ENCODE measurements around the gene GNAI1.

DNA sequence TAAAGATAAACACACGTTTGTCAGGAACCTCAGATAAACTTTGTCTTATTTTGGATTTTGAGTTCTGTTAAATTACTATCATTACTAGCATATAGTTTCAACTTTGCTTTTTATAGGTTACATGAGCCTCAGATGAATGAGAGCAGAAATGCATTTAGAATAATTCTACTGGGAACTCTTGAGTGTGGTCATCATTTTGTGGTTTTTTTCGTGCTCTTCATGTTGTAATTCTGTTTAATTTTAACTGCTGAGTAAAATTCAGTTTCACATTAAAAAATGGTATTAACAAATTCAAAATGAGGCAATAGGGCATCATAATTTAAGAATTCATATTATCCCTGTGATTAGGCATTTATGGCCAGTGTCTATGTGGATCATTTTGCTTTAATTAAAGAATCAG is 72.9 kb downstream of the GNAI1 start:
- TF ChIP-seq CTCF (IDR thresholded peaks at IDR 0.05) (no peak), POLR2A (IDR thresholded peaks at IDR 0.05) (no peak)
